B cell (primary cell): ENCODE results near the gene LBX2. TPM values are rescaled to one million over a fixed set of nuclear protein-coding genes. Genes with fewer than 3 reads are reported as not detected.
A peak's percentile ranks its signal among the peaks of the same experiment; 100 is the strongest.
"Not testable (repeated sequence)": the region's sequence is repeated elsewhere in the genome, so short reads cannot be mapped to it uniquely, and the experiment has no call there.

Source experiments
- ATAC-seq: fragments of 200-7000 bp; cut with Tn5 transposase; one replicate; pipeline ENCODE4 v1.10.0; 2021; ENCODE audit warnings: low read depth, mild to moderate bottlenecking, moderate number of reproducible peaks, moderate library complexity
- CTCF ChIA-PET: fragments of 350-600 bp; sonication (Branson Sonifier 250); formaldehyde crosslinking; loops from one replicate; lab custom pipeline; 2021; ENCODE audit warnings: antibody characterized with exemption, inconsistent platforms; lab: Charles Lee
- POLR2A ChIA-PET: fragments of 350-600 bp; sonication (Branson Sonifier 250); formaldehyde crosslinking; loops from one replicate; lab custom pipeline; 2021; ENCODE audit warnings: antibody characterized with exemption; lab: Charles Lee
- DNase-seq: peaks from one replicate; pipeline ENCODE4 v3.0.0; 2013
- H2AFZ ChIP-seq: 2 replicates; pipeline ENCODE4 v1.6.1; 2012; ENCODE audit warnings: mild to moderate bottlenecking, low read depth, low read length; ENCODE audit not compliant: insufficient read depth, poor library complexity, severe bottlenecking
- H3K27ac ChIP-seq, 2 donors: 1 replicate in 1 of 2; 2 replicates in 1 of 2; pipeline ENCODE4 v1.5.1; 2012 to 2013; ENCODE audit warnings: low read length in 2 of 2, mild to moderate bottlenecking in 2 of 2, moderate library complexity in 1 of 2
- H3K27me3 ChIP-seq, 4 experiments: fragments of 200-600 bp in 1 of 4; sonication (generic) in 1 of 4; replicated peaks in 1 of 4; 1 replicate in 2 of 4; 2 replicates in 2 of 4; pipeline versions ENCODE4 v1.6.1 to v1.7.0; 2013 to 2016; ENCODE audit warnings: low read length in 3 of 4, mild to moderate bottlenecking in 2 of 4, mixed read lengths in 1 of 4, moderate library complexity in 1 of 4; ENCODE audit not compliant: insufficient read depth in 4 of 4, control insufficient read depth in 3 of 4; ENCODE audit errors: control extremely low read depth in 1 of 4
- H3K36me3 ChIP-seq, 2 experiments: replicated peaks in 1 of 2; 1 replicate in 1 of 2; 2 replicates in 1 of 2; pipeline versions ENCODE4 v1.6.1 to v1.7.1; 2013; ENCODE audit warnings: low read length in 1 of 2; ENCODE audit not compliant: insufficient read depth in 2 of 2, control insufficient read depth in 1 of 2; ENCODE audit errors: control extremely low read depth in 1 of 2, extremely low read depth in 1 of 2
- H3K4me1 ChIP-seq, 2 donors: fragments of 200-600 bp in 1 of 2; sonication (generic) in 1 of 2; 1 replicate in 1 of 2; 2 replicates in 1 of 2; pipeline versions ENCODE4 v1.5.1 to v1.6.1; 2013 to 2017; ENCODE audit warnings: low read length in 2 of 2; ENCODE audit not compliant: control insufficient read depth in 2 of 2, insufficient read depth in 2 of 2
- H3K4me2 ChIP-seq: replicated peaks from 2 replicates; pipeline ENCODE3; 2012; ENCODE audit warnings: mild to moderate bottlenecking, low read depth, low read length; ENCODE audit not compliant: poor library complexity, severe bottlenecking
- H3K4me3 ChIP-seq, 5 experiments: fragments of 200-600 bp in 1 of 5; sonication (generic) in 1 of 5; 1 replicate in 3 of 5; 2 replicates in 2 of 5; pipeline versions ENCODE4 v1.5.1 to v1.7.0; 2011 to 2016; ENCODE audit warnings: low read length in 4 of 5, mild to moderate bottlenecking in 4 of 5, low read depth in 2 of 5, control low read depth in 1 of 5, moderate library complexity in 1 of 5; ENCODE audit not compliant: insufficient read depth in 1 of 5; ENCODE audit errors: control extremely low read depth in 1 of 5, extremely low read depth in 1 of 5
- H3K79me2 ChIP-seq: fragments of 200-600 bp; sonication (generic); one replicate; pipeline ENCODE4 v1.6.0; 2016; ENCODE audit warnings: low read length; ENCODE audit not compliant: control insufficient read depth, insufficient read depth
- H3K9ac ChIP-seq: fragments of 200-600 bp; sonication (generic); 2 replicates; pipeline ENCODE4 v1.6.1; 2017; ENCODE audit warnings: mild to moderate bottlenecking, low read length, moderate library complexity
- H3K9me3 ChIP-seq, 3 donors: one replicate each; pipeline versions ENCODE4 v1.6.1 to v1.7.1; 2013; ENCODE audit warnings: low read length in 2 of 3; ENCODE audit not compliant: control insufficient read depth in 2 of 3, insufficient read depth in 1 of 3; ENCODE audit errors: control extremely low read depth in 1 of 3
- H4K20me1 ChIP-seq: 2 replicates; pipeline ENCODE4 v1.6.0; 2012; ENCODE audit warnings: mild to moderate bottlenecking, low read length; ENCODE audit not compliant: insufficient read depth, control insufficient read depth, poor library complexity, severe bottlenecking
- H3K27ac Mint-ChIP-seq: one replicate; pipeline ENCODE4 v1.8.0; 2021; ENCODE audit warnings: mixed read lengths
- H3K27me3 Mint-ChIP-seq: one replicate; pipeline ENCODE4 v1.8.0; 2021; ENCODE audit warnings: mixed read lengths
- H3K4me1 Mint-ChIP-seq: one replicate; pipeline ENCODE4 v1.8.0; 2021; ENCODE audit warnings: mixed read lengths
- H3K4me3 Mint-ChIP-seq: one replicate; pipeline ENCODE4 v1.8.0; 2021; ENCODE audit warnings: mixed read lengths
- H3K9me3 Mint-ChIP-seq: one replicate; pipeline ENCODE4 v1.8.0; 2022; ENCODE audit warnings: mixed read lengths; ENCODE audit not compliant: insufficient read depth
- CTCF ChIP-seq: fragments of 200-600 bp; IDR thresholded peaks from one replicate; pipeline ENCODE4 v1.8.0; 2022; ENCODE audit warnings: antibody characterized with exemption, mild to moderate bottlenecking
- EZH2 ChIP-seq: IDR thresholded peaks from 2 replicates; pipeline ENCODE4 v1.6.1; 2012; ENCODE audit warnings: borderline replicate concordance, low read depth, mild to moderate bottlenecking, moderate library complexity, low read length; ENCODE audit not compliant: insufficient read depth, poor library complexity, severe bottlenecking
- WGBS: methylation state at CpG from one replicate; pipeline ENCODE4 v1.1.5; 2013; ENCODE audit warnings: missing lambda C conversion rate; ENCODE audit not compliant: insufficient coverage; 5-methylcytosine and 5-hydroxymethylcytosine counted together
- intact Hi-C: fragments of 100-400 bp; cut with micrococcal nuclease; formaldehyde crosslinking; loops from one replicate; pipeline ENCODE4 v1.10.0; 2022
- polyA plus RNA-seq: library from polyadenylated mRNA; depleted of rRNA; stranded (reverse); fragments of >200 nt; gene quantifications from 2 replicates; pipeline ENCODE4 v1.2.3, GENCODE V29; 2012
- total RNA-seq, 2 donors: library from RNA; stranded (reverse); fragments of 120-200 nt in 1 of 2; gene quantifications; 1 replicate in 1 of 2; 2 replicates in 1 of 2; pipeline versions ENCODE4 v1.2.3 to v1.2.4, GENCODE V29; 2013 to 2022

The LBX2 gene
- total and polyA plus RNA-seq, 2 donors (not counting 1 experiment from before 2014, with no cell fraction given), result 1.1 to 2.0 TPM

GRCh38 chr2:74488643-74489481, 10.5 kb downstream of the LBX2 start:
- H3K9ac ChIP-seq, result no peak overlapping the region
- H3K4me1 ChIP-seq, result peaks cover under 1 to 4% of the 10 kb centered on the region in 2 donors
- peaks cover 40% of the 10 kb centered on the region for H4K20me1 ChIP-seq
- no peaks in the 10 kb centered on the region for H3K27me3 Mint-ChIP-seq
- no peak overlapping the region for H3K27ac ChIP-seq
- H3K36me3 ChIP-seq, result peaks cover 0 to 65% of the 10 kb centered on the region in 2 experiments
- intact Hi-C loops, result no loop called here
- TF ChIP-seq EZH2, result no peak
- POLR2A ChIA-PET, result no interaction called here
- ATAC-seq (no peak), DNase-seq (no peak)
- H3K27ac Mint-ChIP-seq, result no peak overlapping the region
- no peak overlapping the region for H3K4me3 Mint-ChIP-seq
- no peaks in the 10 kb centered on the region for H3K9me3 ChIP-seq
- peaks cover 6% of the 10 kb centered on the region for H3K4me1 Mint-ChIP-seq
- no peaks in the 10 kb centered on the region for H3K27me3 ChIP-seq
- CTCF ChIA-PET, result interaction anchor here (0.9 to 1.3 kb wide), 3 partner anchors 13 to 99 kb away, joined by 3 read pairs; no protein-coding TSS in a partner anchor
- H3K9me3 Mint-ChIP-seq, result no peaks in the 10 kb centered on the region
- no peak overlapping the region for H3K4me2 ChIP-seq
- peaks cover 35% of the 10 kb centered on the region for H3K79me2 ChIP-seq
- no peak overlapping the region for H2AFZ ChIP-seq
- no peak overlapping the region for H3K4me3 ChIP-seq
- WGBS, result 97% methylated on average over 6 of the region's 9 CpGs

GRCh38 chr2:74486141-74486540, 13.3 kb downstream of the LBX2 start:
- no peaks in the 10 kb centered on the region for H3K27me3 Mint-ChIP-seq
- no peak overlapping the region for H3K9ac ChIP-seq
- peaks cover 0 to 45% of the 10 kb centered on the region in 2 experiments for H3K36me3 ChIP-seq
- H3K4me1 ChIP-seq, result peaks cover 17 to 23% of the 10 kb centered on the region in 2 donors
- POLR2A ChIA-PET, result no interaction called here
- intact Hi-C loops, result no loop called here
- CTCF ChIA-PET, result interaction anchor here (0.7 to 7.1 kb wide), 3 partner anchors 14 to 114 kb away, joined by 3 to 149 read pairs (median 3); no protein-coding TSS in a partner anchor
- no peak for ATAC-seq
- no peaks in the 10 kb centered on the region for H3K9me3 ChIP-seq
- peaks cover 54% of the 10 kb centered on the region for H3K79me2 ChIP-seq
- WGBS, result 100% methylated on average over 2 of the region's 2 CpGs
- H3K27ac ChIP-seq, result no peak overlapping the region
- TF ChIP-seq CTCF (no peak), EZH2 (no peak)
- no peak overlapping the region for H3K4me2 ChIP-seq
- H3K4me3 ChIP-seq, result no peak overlapping the region
- H3K9me3 Mint-ChIP-seq, result no peaks in the 10 kb centered on the region
- DNase-seq, result no peak
- H4K20me1 ChIP-seq, result peaks cover 55% of the 10 kb centered on the region
- H3K27ac Mint-ChIP-seq, result no peak overlapping the region
- H3K4me3 Mint-ChIP-seq, result no peak overlapping the region
- no peak overlapping the region for H2AFZ ChIP-seq
- no peaks in the 10 kb centered on the region for H3K27me3 ChIP-seq
- peaks cover 26% of the 10 kb centered on the region for H3K4me1 Mint-ChIP-seq

GRCh38 chr2:74483675-74484164, 15.7 kb downstream of the LBX2 start:
- not testable (repeated sequence) for ATAC-seq, H3K27me3 ChIP-seq, H3K9me3 ChIP-seq, H3K27me3 Mint-ChIP-seq, DNase-seq, H3K9me3 Mint-ChIP-seq
- peak overlapping the region; percentile 91 for H3K9ac ChIP-seq
- peaks cover 0 to 35% of the 10 kb centered on the region in 2 experiments for H3K36me3 ChIP-seq
- CTCF ChIA-PET, result interaction anchor here (0.7 to 7.1 kb wide), 22 partner anchors 10 to 1083 kb away, joined by 3 to 149 read pairs (median 4); partner anchors contain the start of genes AUP1, DQX1, HTRA2 and INO80B
- H2AFZ ChIP-seq, result peak overlapping the region; percentile 100
- intact Hi-C loops, result loop anchor here (1.0 to 2.0 kb wide), 7 partner anchors 11 to 71 kb away; partner anchors contain the start of genes AUP1, C2orf81, DOK1 and HTRA2
- peaks cover 71% of the 10 kb centered on the region for H3K79me2 ChIP-seq
- peak overlapping the region; percentile 99 for H3K27ac Mint-ChIP-seq
- H3K4me3 ChIP-seq, result peak overlapping the region; percentile 74 to 96 (median 88)
- H4K20me1 ChIP-seq, result peaks cover 52% of the 10 kb centered on the region
- 93% methylated on average over 14 of the region's 19 CpGs for WGBS
- H3K27ac ChIP-seq, result peak overlapping the region in 1 of 2 donors; percentile 84
- H3K4me1 Mint-ChIP-seq, result peaks cover 34% of the 10 kb centered on the region
- peaks cover 21 to 29% of the 10 kb centered on the region in 2 donors for H3K4me1 ChIP-seq
- peak overlapping the region; percentile 90 for H3K4me2 ChIP-seq
- peak overlapping the region; percentile 100 for H3K4me3 Mint-ChIP-seq
- POLR2A ChIA-PET, result interaction anchor here (1.2 to 3.8 kb wide), 6 partner anchors 11 to 104 kb away, joined by 4 to 56 read pairs (median 16); partner anchors contain the start of genes AUP1, HTRA2, INO80B and MRPL53
